ENCODE data around the gene CDKN1A. TPM values are rescaled to one million over a fixed set of nuclear protein-coding genes. Genes with fewer than 3 reads are reported as not detected.

CDKN1A gene
- total RNA-seq, 4 donors from 2014 or later: 8.8 to 119 (median 75.8) TPM

- Histone ChIP-seq H3K4me1 (no peaks in the 10 kb centered on the region), H3K9me3 (no peaks in the 10 kb centered on the region), H3K27ac (no peak overlapping the region), H3K27me3 (no peaks in the 10 kb centered on the region), H3K4me3 (no peak overlapping the region), H3K36me3 (no peaks in the 10 kb centered on the region)
- DNase-seq: peak; percentile 55 to 57
- TF ChIP-seq POLR2A (IDR thresholded peaks at IDR 0.05): no peak
- TF ChIP-seq CTCF (IDR thresholded peaks at IDR 0.05): peak; percentile 27 to 55 (median 46)
- intact Hi-C loops (cut with DNase I; ENCODE audit: low total_unique reads): no loop called here
Measured at GRCh38 chr6:36724514-36725390, 46.2 kb downstream of the CDKN1A start.

GRCh38 chr6:36725581-36725980 is 47.1 kb downstream of the CDKN1A start:
- H3K36me3 ChIP-seq: no peaks in the 10 kb centered on the region
- no peak for TF ChIP-seq CTCF (IDR thresholded peaks at IDR 0.05)
- TF ChIP-seq POLR2A (IDR thresholded peaks at IDR 0.05): no peak
- H3K27ac ChIP-seq: no peak overlapping the region
- no peaks in the 10 kb centered on the region for H3K9me3 ChIP-seq
- intact Hi-C loops (cut with DNase I; ENCODE audit: low total_unique reads): no loop called here
- no peak for DNase-seq
- no peak overlapping the region for H3K4me3 ChIP-seq
- H3K27me3 ChIP-seq: no peaks in the 10 kb centered on the region
- no peaks in the 10 kb centered on the region for H3K4me1 ChIP-seq

- no peak for DNase-seq
- no peak for TF ChIP-seq CTCF (IDR thresholded peaks at IDR 0.05)
- TF ChIP-seq POLR2A (IDR thresholded peaks at IDR 0.05): no peak
- H3K4me1 ChIP-seq: no peaks in the 10 kb centered on the region
- no peak overlapping the region for H3K4me3 ChIP-seq
- H3K36me3 ChIP-seq: no peaks in the 10 kb centered on the region
- no peak overlapping the region for H3K27ac ChIP-seq
- H3K9me3 ChIP-seq: no peaks in the 10 kb centered on the region
- intact Hi-C loops (cut with DNase I; ENCODE audit: low total_unique reads): no loop called here
- H3K27me3 ChIP-seq: no peaks in the 10 kb centered on the region
Measured at GRCh38 chr6:36727505-36728021, 49.0 kb downstream of the CDKN1A start.

- intact Hi-C loops (cut with DNase I; ENCODE audit: low total_unique reads): no loop called here
- no peaks in the 10 kb centered on the region for H3K9me3 ChIP-seq
- H3K36me3 ChIP-seq: no peaks in the 10 kb centered on the region
- H3K4me3 ChIP-seq: no peak overlapping the region
- no peak overlapping the region for H3K27ac ChIP-seq
- H3K27me3 ChIP-seq: no peaks in the 10 kb centered on the region
- DNase-seq: no peak
- H3K4me1 ChIP-seq: no peaks in the 10 kb centered on the region
- TF ChIP-seq POLR2A (IDR thresholded peaks at IDR 0.05) (no peak), CTCF (IDR thresholded peaks at IDR 0.05) (no peak)
Measured at GRCh38 chr6:36728289-36729160, 50.0 kb downstream of the CDKN1A start.

Measured in uterus (tissue), 4 donors.